Esophagus (tissue), 2 donors: ENCODE results near the gene TUBB4A. TPM values are rescaled to one million over a fixed set of nuclear protein-coding genes. Genes with fewer than 3 reads are reported as not detected.

ENCODE experiments used
- H3K27ac ChIP-seq, 2 donors: one replicate each; pipeline ENCODE4 v1.5.1; 2013; ENCODE audit warnings: low read depth in 2 of 2, mild to moderate bottlenecking in 2 of 2, inconsistent platforms in 1 of 2, low read length in 1 of 2, moderate library complexity in 1 of 2
- H3K27me3 ChIP-seq, 2 donors: one replicate each; pipeline ENCODE4 v1.6.1; 2013; ENCODE audit warnings: low read length in 2 of 2, control low read depth in 1 of 2, mild to moderate bottlenecking in 1 of 2; ENCODE audit not compliant: insufficient read depth in 2 of 2, control insufficient read depth in 1 of 2
- H3K36me3 ChIP-seq, 2 donors: one replicate each; pipeline ENCODE4 v1.6.1; 2013; ENCODE audit warnings: low read length in 1 of 2; ENCODE audit not compliant: control insufficient read depth in 2 of 2, insufficient read depth in 2 of 2
- H3K4me1 ChIP-seq, 2 donors: one replicate each; pipeline ENCODE4 v1.6.1; 2013; ENCODE audit warnings: low read length in 1 of 2; ENCODE audit not compliant: control insufficient read depth in 2 of 2, insufficient read depth in 2 of 2
- H3K4me3 ChIP-seq, 2 donors: one replicate each; pipeline ENCODE4 v1.5.1; 2013; ENCODE audit warnings: low read length in 2 of 2, mild to moderate bottlenecking in 2 of 2, low read depth in 1 of 2, moderate library complexity in 1 of 2
- H3K9me3 ChIP-seq, 2 donors: one replicate each; pipeline ENCODE4 v1.6.1; 2013; ENCODE audit warnings: mild to moderate bottlenecking in 2 of 2, low read depth in 1 of 2, low read length in 1 of 2, moderate library complexity in 1 of 2; ENCODE audit not compliant: control insufficient read depth in 2 of 2, insufficient read depth in 1 of 2
- WGBS, 2 donors: extraction: QIAGEN DNeasy Blood & Tissue Kit; methylation state at CpG; one replicate each; pipeline ENCODE4 v1.1.7; 2013; 5-methylcytosine and 5-hydroxymethylcytosine counted together
- polyA plus RNA-seq, 2 donors: library from polyadenylated mRNA; stranded (reverse); fragments of 200-250 nt; gene quantifications; one replicate each; pipeline ENCODE4 v1.2.3, GENCODE V29; 2013
- donor health status: healthy with polysubstance abuse.
- donor health status: Bipolar disorder and iron deficiency.

The TUBB4A gene
- polyA plus RNA-seq, 2 donors = 0.06 to 0.16 TPM

DNA sequence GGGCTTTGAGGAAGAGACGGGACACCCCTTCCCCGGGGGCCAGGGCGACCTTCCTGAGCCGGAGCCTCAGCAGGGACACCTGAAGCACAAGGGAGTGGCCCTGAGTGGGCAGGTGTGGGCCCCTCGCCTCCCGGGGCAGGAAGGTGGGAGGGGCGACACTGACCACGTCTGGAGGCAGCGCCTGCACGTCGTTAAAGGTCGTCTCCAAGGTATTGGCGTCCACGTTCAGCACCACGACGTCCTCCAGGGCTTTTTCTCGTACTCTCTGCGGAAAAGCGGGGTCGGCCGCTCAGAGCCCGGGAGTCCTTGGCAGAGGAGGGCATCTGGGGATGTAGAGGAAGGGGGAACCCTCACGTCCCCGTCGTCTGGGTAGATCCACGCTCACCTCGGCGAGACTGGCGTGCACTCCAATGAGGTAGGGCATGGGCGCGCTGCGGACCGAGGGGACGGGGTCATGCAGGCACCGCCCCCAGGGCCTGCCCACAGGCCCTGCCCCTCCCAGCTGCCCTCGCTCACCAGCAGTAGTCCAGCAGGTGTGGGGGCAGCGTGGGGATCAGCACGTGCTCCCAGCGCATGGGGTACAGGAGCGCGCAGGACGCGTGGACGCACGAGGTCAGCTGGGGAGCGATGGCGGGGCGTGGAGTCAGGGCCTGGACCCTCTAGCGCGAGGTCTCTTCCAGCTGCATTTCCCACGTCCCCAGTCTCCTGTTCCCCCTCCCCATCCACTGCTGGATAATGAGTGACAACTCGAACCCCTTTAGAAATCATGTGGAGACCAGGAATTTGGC, 26.6 kb downstream of the TUBB4A start:
- WGBS, 2 donors = 20 to 23% methylated on average over 48 to 52 of the region's 52 CpGs
- H3K36me3 ChIP-seq = peaks cover 0 to 2% of the 10 kb centered on the region in 2 donors
- H3K27ac ChIP-seq = no peak overlapping the region
- H3K4me3 ChIP-seq = no peak overlapping the region
- H3K9me3 ChIP-seq = no peaks in the 10 kb centered on the region
- peaks cover 6 to 15% of the 10 kb centered on the region in 2 donors for H3K4me1 ChIP-seq
- no peaks in the 10 kb centered on the region for H3K27me3 ChIP-seq

DNA sequence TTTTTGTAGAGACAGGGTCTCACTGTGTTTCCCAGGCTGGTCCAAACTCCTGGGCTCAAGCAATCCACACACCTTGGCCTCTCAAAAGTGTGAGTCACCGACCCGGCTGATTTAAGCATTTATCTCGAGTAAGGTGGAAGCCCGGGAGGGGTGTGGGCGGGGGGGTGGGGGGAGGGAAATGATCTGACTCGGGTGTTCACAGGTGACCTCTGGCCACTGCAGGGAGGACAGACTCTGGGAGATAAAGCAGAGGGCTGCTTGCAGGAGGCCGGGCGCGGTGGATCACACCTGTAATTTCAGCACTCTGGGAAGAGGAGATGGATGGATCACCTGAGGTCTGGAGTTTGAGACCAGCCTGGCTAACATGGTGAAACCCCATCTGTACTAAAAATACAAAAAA, 28.5 kb downstream of the TUBB4A start:
- WGBS, 2 donors = 45 to 63% methylated on average over 9 of the region's 9 CpGs

DNA sequence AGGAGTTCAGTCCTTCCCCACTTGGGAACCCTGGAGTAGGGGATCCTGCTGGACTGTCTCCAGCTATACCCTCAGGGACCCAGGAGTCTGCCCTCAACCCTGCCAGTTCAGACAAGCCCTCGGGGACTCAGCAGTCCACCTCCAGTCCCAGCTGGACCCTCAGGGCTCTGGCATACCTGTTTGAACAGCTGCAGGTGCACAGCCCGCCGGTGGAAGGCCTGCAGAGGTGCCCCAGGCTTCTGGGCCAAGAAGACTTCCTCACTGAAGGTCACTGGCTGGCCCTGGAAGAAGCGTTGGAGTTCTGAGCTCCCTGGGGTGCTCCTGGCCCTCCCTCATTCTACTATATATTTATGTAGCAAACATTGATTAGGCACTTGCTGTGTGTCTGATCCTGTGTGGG, 29.4 kb downstream of the TUBB4A start:
- no peaks in the 10 kb centered on the region for H3K27me3 ChIP-seq
- no peak overlapping the region for H3K4me3 ChIP-seq
- H3K36me3 ChIP-seq = peaks cover 0 to 7% of the 10 kb centered on the region in 2 donors
- peaks cover 9 to 15% of the 10 kb centered on the region in 2 donors for H3K4me1 ChIP-seq
- 46 to 60% methylated on average over 4 of the region's 4 CpGs for WGBS, 2 donors
- H3K9me3 ChIP-seq = no peaks in the 10 kb centered on the region
- H3K27ac ChIP-seq = no peak overlapping the region

More for the DNA sequence above, 28.5 kb downstream of the TUBB4A start:
- Histone ChIP-seq H3K9me3 (no peaks in the 10 kb centered on the region), H3K4me1 (peaks cover 6 to 15% of the 10 kb centered on the region in 2 donors), H3K27ac (no peak overlapping the region), H3K27me3 (no peaks in the 10 kb centered on the region), H3K36me3 (peaks cover 0 to 2% of the 10 kb centered on the region in 2 donors), H3K4me3 (no peak overlapping the region)

DNA sequence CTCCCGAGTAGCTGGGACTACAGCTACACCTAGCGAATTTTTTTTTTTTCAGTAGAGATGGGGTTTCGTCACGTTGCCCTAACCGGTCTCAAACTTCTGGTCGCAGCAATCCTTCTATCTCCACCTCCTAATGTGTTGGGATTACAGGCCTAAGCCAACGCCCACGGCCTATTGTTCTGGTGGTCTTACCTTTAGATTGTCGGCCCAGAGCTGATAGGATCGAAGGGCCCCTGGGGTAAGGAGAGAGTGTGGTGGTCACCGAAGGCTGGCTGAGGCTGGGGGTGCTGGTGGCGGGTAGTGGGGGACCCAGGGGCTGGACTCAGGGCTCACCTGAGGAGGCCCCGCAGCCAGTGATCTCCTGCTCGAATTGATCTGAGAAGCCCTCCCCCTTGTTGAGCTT, 31.0 kb downstream of the TUBB4A start:
- H3K4me1 ChIP-seq = peaks cover 3 to 10% of the 10 kb centered on the region in 2 donors
- WGBS, 2 donors = 79 to 82% methylated on average over 14 of the region's 14 CpGs
- no peak overlapping the region for H3K4me3 ChIP-seq
- peaks cover 0 to 16% of the 10 kb centered on the region in 2 donors for H3K36me3 ChIP-seq
- no peaks in the 10 kb centered on the region for H3K27me3 ChIP-seq
- no peaks in the 10 kb centered on the region for H3K9me3 ChIP-seq
- H3K27ac ChIP-seq = no peak overlapping the region

DNA sequence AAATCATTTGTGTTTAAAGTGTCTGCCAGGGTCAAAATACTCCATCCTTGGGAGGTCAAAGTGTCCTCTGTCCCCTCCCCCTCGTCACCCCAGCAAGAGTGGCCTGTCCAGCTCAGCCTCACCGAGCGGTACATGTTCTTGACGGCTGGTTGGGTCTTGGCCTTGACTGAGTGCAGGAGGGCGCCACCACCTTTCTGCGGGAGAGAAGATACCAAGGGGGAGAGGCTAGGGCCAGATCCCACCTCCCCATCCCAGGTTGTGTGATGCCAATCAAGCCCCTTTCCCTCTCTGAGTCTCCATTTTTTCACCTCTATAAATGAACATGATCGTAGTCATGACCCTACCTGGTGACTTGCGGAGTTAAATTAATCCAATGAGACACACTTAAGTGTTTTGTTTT, 31.9 kb downstream of the TUBB4A start:
- H3K27me3 ChIP-seq = no peaks in the 10 kb centered on the region
- no peak overlapping the region for H3K4me3 ChIP-seq
- H3K27ac ChIP-seq = no peak overlapping the region
- WGBS, 2 donors = 76 to 83% methylated on average over 8 of the region's 8 CpGs
- H3K9me3 ChIP-seq = no peaks in the 10 kb centered on the region
- H3K4me1 ChIP-seq = peaks cover 1 to 3% of the 10 kb centered on the region in 2 donors
- H3K36me3 ChIP-seq = peaks cover 0 to 20% of the 10 kb centered on the region in 2 donors

DNA sequence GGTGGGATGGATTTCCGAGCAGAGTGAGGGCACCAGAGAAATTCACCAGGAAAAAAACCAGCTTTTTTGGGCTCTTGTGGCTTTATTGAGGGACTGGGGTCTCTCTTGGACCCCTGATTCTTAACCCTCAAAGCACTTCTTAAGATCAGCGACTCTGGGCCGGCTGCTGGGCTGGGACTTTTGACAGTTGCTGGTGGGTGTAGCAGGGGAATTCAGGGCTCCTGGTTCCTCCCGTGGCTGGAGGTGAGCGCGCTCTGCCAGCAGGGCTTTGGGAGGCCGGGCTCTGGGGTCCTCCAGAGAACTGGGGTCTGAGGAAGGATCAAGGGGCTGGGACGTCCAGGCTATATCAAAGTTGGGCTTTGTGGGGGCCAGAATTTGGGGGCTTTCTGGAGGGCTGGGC, 34.7 kb downstream of the TUBB4A start:
- no peaks in the 10 kb centered on the region for H3K27me3 ChIP-seq
- no peak overlapping the region for H3K4me3 ChIP-seq

DNA sequence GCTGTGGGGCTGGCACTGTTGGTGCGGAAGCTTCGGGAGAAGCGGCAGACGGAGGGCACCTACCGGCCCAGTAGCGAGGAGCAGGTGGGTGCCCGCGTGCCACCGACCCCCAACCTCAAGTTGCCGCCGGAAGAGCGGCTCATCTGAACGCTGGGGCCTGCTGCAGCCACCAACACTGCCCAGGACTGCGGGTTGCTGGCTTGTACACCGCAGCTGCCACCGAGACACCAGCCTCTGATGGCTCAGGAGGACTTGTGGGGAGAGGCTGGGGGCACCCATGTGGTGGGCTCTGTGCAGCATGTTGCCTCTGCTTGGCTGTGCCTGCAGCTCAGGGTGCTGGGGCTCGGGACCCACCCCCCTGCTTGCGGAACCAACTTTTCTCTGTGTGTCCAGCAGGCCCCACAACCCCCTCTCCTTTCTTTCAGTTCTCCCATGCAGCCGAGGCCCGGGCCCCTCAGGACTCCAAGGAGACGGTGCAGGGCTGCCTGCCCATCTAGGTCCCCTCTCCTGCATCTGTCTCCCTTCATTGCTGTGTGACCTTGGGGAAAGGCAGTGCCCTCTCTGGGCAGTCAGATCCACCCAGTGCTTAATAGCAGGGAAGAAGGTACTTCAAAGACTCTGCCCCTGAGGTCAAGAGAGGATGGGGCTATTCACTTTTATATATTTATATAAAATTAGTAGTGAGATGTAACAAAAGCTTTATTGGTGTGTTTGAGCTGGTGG, 35.4 kb downstream of the TUBB4A start:
- no peak overlapping the region for H3K27ac ChIP-seq
- peaks cover 0 to 22% of the 10 kb centered on the region in 2 donors for H3K36me3 ChIP-seq
- peak overlapping the region in 1 of 2 donors; percentile 3 for H3K4me3 ChIP-seq
- no peaks in the 10 kb centered on the region for H3K9me3 ChIP-seq
- 90 to 91% methylated on average over 21 of the region's 21 CpGs for WGBS, 2 donors
- peaks cover 2 to 9% of the 10 kb centered on the region in 2 donors for H3K4me1 ChIP-seq
- H3K27me3 ChIP-seq = no peaks in the 10 kb centered on the region

More for the DNA sequence above, 34.7 kb downstream of the TUBB4A start:
- WGBS, 2 donors = 80 to 92% methylated on average over 8 of the region's 8 CpGs
- Histone ChIP-seq H3K4me1 (peaks cover 2 to 9% of the 10 kb centered on the region in 2 donors), H3K9me3 (no peaks in the 10 kb centered on the region), H3K27ac (no peak overlapping the region), H3K36me3 (peaks cover 0 to 22% of the 10 kb centered on the region in 2 donors)

DNA sequence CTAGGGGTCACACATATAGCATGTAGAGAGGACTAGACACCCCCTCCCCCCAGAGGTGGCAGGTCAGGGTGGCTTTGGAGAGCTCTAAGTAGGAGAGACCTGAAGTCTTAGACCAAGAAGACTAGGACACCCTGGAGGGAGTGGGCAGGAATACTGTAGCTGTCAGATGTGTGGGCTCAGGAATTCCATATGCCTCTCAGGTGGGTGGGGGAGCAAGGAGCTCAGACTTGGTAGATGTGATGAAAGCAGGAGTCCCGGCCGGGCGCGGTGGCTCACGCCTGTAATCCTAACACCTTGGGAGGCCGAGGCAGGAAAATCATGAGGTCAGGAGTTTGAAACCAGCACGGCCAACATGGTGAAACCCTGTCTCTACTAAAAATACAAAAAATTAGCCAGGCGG, 36.4 kb downstream of the TUBB4A start:
- peaks cover 2 to 9% of the 10 kb centered on the region in 2 donors for H3K4me1 ChIP-seq
- WGBS, 2 donors = 92 to 93% methylated on average over 8 of the region's 8 CpGs
- H3K27me3 ChIP-seq = no peaks in the 10 kb centered on the region
- peaks cover 0 to 20% of the 10 kb centered on the region in 2 donors for H3K36me3 ChIP-seq
- no peak overlapping the region for H3K27ac ChIP-seq
- H3K4me3 ChIP-seq = peak overlapping the region in 1 of 2 donors; percentile 94
- H3K9me3 ChIP-seq = no peaks in the 10 kb centered on the region

DNA sequence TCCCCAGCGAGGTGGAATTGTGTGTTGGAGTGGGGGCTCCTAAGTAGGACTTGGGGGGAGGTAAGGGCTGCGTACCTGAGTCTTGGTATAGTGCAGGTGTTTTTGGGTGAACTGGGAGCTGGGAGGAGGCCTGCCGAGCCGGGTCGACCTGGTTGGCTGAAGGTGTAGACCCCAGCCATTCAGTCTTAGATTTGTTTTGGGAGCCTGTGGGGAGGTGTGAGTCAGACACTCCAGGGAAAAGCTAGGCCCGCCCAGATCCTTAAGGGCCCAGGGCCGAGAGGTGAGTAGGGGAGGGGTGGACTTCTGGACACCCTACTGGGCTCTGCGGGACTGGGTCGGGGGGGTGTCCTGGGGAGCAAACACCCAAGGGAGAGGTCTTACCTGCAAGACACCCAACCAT, 37.1 kb downstream of the TUBB4A start:
- Histone ChIP-seq H3K4me3 (peak overlapping the region; percentile 81 to 94), H3K27me3 (no peaks in the 10 kb centered on the region), H3K9me3 (no peaks in the 10 kb centered on the region), H3K4me1 (peaks cover 2 to 9% of the 10 kb centered on the region in 2 donors), H3K27ac (no peak overlapping the region), H3K36me3 (peaks cover 0 to 20% of the 10 kb centered on the region in 2 donors)
- 36 to 42% methylated on average over 9 of the region's 9 CpGs for WGBS, 2 donors
